Duodenal mucosa (tissue), 2 donors: ENCODE measurements around the gene GPATCH8.
"Not testable (repeated sequence)": the region's sequence is repeated elsewhere in the genome, so short reads cannot be mapped to it uniquely, and the experiment has no call there.

ENCODE experiments used
- H3K27ac ChIP-seq: one replicate; pipeline ENCODE4 v1.7.0; 2013; ENCODE audit warnings: low read depth, low read length
- H3K27me3 ChIP-seq, 2 donors: one replicate each; pipeline ENCODE4 v1.7.0; 2013; ENCODE audit warnings: low read length in 2 of 2, control low read depth in 1 of 2; ENCODE audit not compliant: insufficient read depth in 2 of 2, control insufficient read depth in 1 of 2
- H3K36me3 ChIP-seq, 2 donors: one replicate each; pipeline ENCODE4 v1.7.0; 2013; ENCODE audit warnings: low read length in 2 of 2, control low read depth in 1 of 2; ENCODE audit not compliant: insufficient read depth in 2 of 2, control insufficient read depth in 1 of 2
- H3K4me1 ChIP-seq, 2 donors: one replicate each; pipeline ENCODE4 v1.7.0; 2013; ENCODE audit warnings: low read length in 2 of 2, control low read depth in 1 of 2; ENCODE audit not compliant: insufficient read depth in 2 of 2, control insufficient read depth in 1 of 2
- H3K4me3 ChIP-seq, 2 donors: one replicate each; pipeline ENCODE4 v1.7.0; 2013; ENCODE audit warnings: low read length in 2 of 2, low read depth in 1 of 2
- H3K9ac ChIP-seq, 2 donors: one replicate each; pipeline ENCODE4 v1.7.0; 2013; ENCODE audit warnings: low read length in 2 of 2, low read depth in 1 of 2
- H3K9me3 ChIP-seq, 2 donors: one replicate each; pipeline ENCODE4 v1.7.0; 2013; ENCODE audit warnings: low read length in 2 of 2, control low read depth in 1 of 2; ENCODE audit not compliant: control insufficient read depth in 1 of 2

Gene GPATCH8

GRCh38 chr17:44400226-44400847, 102.9 kb downstream of the GPATCH8 start:
- Histone ChIP-seq H3K4me3 (no peak overlapping the region), H3K27ac (no peak overlapping the region), H3K9ac (no peak overlapping the region), H3K36me3 (peaks cover 41 to 59% of the 10 kb centered on the region in 2 donors), H3K27me3 (no peaks in the 10 kb centered on the region), H3K4me1 (no peaks in the 10 kb centered on the region), H3K9me3 (no peaks in the 10 kb centered on the region)

- H3K27me3 ChIP-seq, result no peaks in the 10 kb centered on the region
- H3K36me3 ChIP-seq, result peaks cover 41 to 55% of the 10 kb centered on the region in 2 donors
- H3K9me3 ChIP-seq, result no peaks in the 10 kb centered on the region
- no peak overlapping the region for H3K4me3 ChIP-seq
- no peak overlapping the region for H3K9ac ChIP-seq
- no peak overlapping the region for H3K27ac ChIP-seq
- no peaks in the 10 kb centered on the region for H3K4me1 ChIP-seq
Measured at GRCh38 chr17:44398692-44399691, 104.2 kb downstream of the GPATCH8 start.

GRCh38 chr17:44397479-44398440, 105.4 kb downstream of the GPATCH8 start:
- Histone ChIP-seq H3K9me3 (no peaks in the 10 kb centered on the region), H3K36me3 (peaks cover 41 to 49% of the 10 kb centered on the region in 2 donors), H3K9ac (no peak overlapping the region), H3K27me3 (no peaks in the 10 kb centered on the region), H3K4me1 (no peaks in the 10 kb centered on the region), H3K4me3 (no peak overlapping the region), H3K27ac (no peak overlapping the region)

GRCh38 chr17:44396946-44397345, 106.3 kb downstream of the GPATCH8 start:
- Histone ChIP-seq H3K4me1 (no peaks in the 10 kb centered on the region), H3K36me3 (peaks cover 41 to 43% of the 10 kb centered on the region in 2 donors), H3K9me3 (no peaks in the 10 kb centered on the region), H3K9ac (no peak overlapping the region), H3K27me3 (no peaks in the 10 kb centered on the region), H3K27ac (no peak overlapping the region), H3K4me3 (no peak overlapping the region)

- Histone ChIP-seq H3K9ac (no peak overlapping the region), H3K9me3 (no peaks in the 10 kb centered on the region), H3K4me3 (no peak overlapping the region), H3K36me3 (peaks cover 24 to 29% of the 10 kb centered on the region in 2 donors), H3K4me1 (no peaks in the 10 kb centered on the region), H3K27me3 (no peaks in the 10 kb centered on the region), H3K27ac (no peak overlapping the region)
Measured at GRCh38 chr17:44394833-44395232, 108.4 kb downstream of the GPATCH8 start.

- H3K27ac ChIP-seq, H3K27me3 ChIP-seq, H3K9ac ChIP-seq, H3K9me3 ChIP-seq, H3K4me3 ChIP-seq, H3K4me1 ChIP-seq: not testable (repeated sequence)
- H3K36me3 ChIP-seq, result peaks cover 17 to 22% of the 10 kb centered on the region in 2 donors
Measured at GRCh38 chr17:44394112-44394511, 109.1 kb downstream of the GPATCH8 start.

GRCh38 chr17:44390250-44390870, 112.8 kb downstream of the GPATCH8 start:
- no peaks in the 10 kb centered on the region for H3K36me3 ChIP-seq

GRCh38 chr17:44389723-44390202, 113.4 kb downstream of the GPATCH8 start:
- Histone ChIP-seq H3K36me3 (no peaks in the 10 kb centered on the region), H3K4me1 (peaks cover 11 to 19% of the 10 kb centered on the region in 2 donors), H3K27ac (no peak overlapping the region), H3K9ac (no peak overlapping the region), H3K4me3 (no peak overlapping the region), H3K27me3 (peaks cover 3 to 13% of the 10 kb centered on the region in 2 donors), H3K9me3 (no peaks in the 10 kb centered on the region)

More at GRCh38 chr17:44390250-44390870, 112.8 kb downstream of the GPATCH8 start:
- H3K9me3 ChIP-seq, result no peaks in the 10 kb centered on the region
- peaks cover 0 to 9% of the 10 kb centered on the region in 2 donors for H3K27me3 ChIP-seq
- H3K4me1 ChIP-seq, result peaks cover 8 to 16% of the 10 kb centered on the region in 2 donors
- no peak overlapping the region for H3K4me3 ChIP-seq
- H3K27ac ChIP-seq, result no peak overlapping the region
- H3K9ac ChIP-seq, result no peak overlapping the region

GRCh38 chr17:44389281-44389680, 113.9 kb downstream of the GPATCH8 start, which contains the start of gene ITGA2B:
Gene ITGA2B (minus strand): TSS chr17:44389649. CDS start chr17:44389473, 176 bp downstream.
- Histone ChIP-seq H3K27ac (no peak within 1 kb of the TSS), H3K9ac (no peak within 1 kb of the TSS), H3K4me3 (no peak within 1 kb of the TSS), H3K36me3 (no peaks in the 10 kb centered on the region), H3K27me3 (peaks cover 8 to 18% of the 10 kb centered on the region in 2 donors), H3K4me1 (peaks cover 14 to 21% of the 10 kb centered on the region in 2 donors), H3K9me3 (no peaks in the 10 kb centered on the region)
